ENCODE data around the gene USF3. TPM values are rescaled to one million over a fixed set of nuclear protein-coding genes. Genes with fewer than 3 reads are reported as not detected.

Gene USF3
- total and polyA plus RNA-seq, 2 experiments from 2014 or later: 10.1 to 23.5 TPM

- Mint-ChIP-seq H3K27ac (no peak overlapping the region), H3K27me3 (ENCODE audit: insufficient read depth, low read depth, poor library complexity) (peaks cover 1% of the 10 kb centered on the region), H3K4me3 (no peak overlapping the region), H3K9me3 (no peaks in the 10 kb centered on the region), H3K4me1 (peaks cover 8% of the 10 kb centered on the region), H3K36me3 (ENCODE audit: low read depth) (peaks cover 20% of the 10 kb centered on the region)
- Histone ChIP-seq H3K4me1 (ENCODE audit: insufficient read depth) (no peaks in the 10 kb centered on the region), H4K20me1 (replicated peaks; ENCODE audit: insufficient read depth) (no peaks in the 10 kb centered on the region), H3K9me2 (ENCODE audit: insufficient read depth) (no peaks in the 10 kb centered on the region), H3K79me2 (replicated peaks; ENCODE audit: insufficient read depth) (no peaks in the 10 kb centered on the region), H3K4me2 (no peak overlapping the region), H3K27ac (ENCODE audit: low read depth) (no peak overlapping the region), H3K36me3 (ENCODE audit: insufficient read depth) (no peaks in the 10 kb centered on the region; the same call in 1 of the 2 replicates), H3F3A (replicated peaks; ENCODE audit: low read depth) (no peaks in the 10 kb centered on the region), H3K4me3 (no peak overlapping the region), H3K27me3 (ENCODE audit: insufficient read depth) (no peaks in the 10 kb centered on the region), H2AFZ (no peak overlapping the region)
- TF ChIP-seq NANOG (IDR thresholded peaks at IDR 0.05; ENCODE audit: borderline replicate concordance) (no peak), ETS1 (IDR thresholded peaks at IDR 0.05) (no peak), EZH2 (IDR thresholded peaks at IDR 0.05; ENCODE audit: low read depth, unreplicated experiment) (no peak), ZNF462 (CRISPR knock-in tag; IDR thresholded peaks at IDR 0.05) (no peak), REST (IDR thresholded peaks at IDR 0.05; ENCODE audit: unreplicated experiment) (no peak), CREB1 (CRISPR knock-in tag; IDR thresholded peaks at IDR 0.05; ENCODE audit: low read depth) (no peak), ZNF114 (CRISPR knock-in tag; IDR thresholded peaks at IDR 0.05) (no peak), STAT1 (IDR thresholded peaks at IDR 0.05; ENCODE audit: unreplicated experiment) (no peak), CTCF (conservative IDR thresholded peaks at IDR 0.05; ENCODE audit: low read depth in 2 of 2) (no peak), POLR2AphosphoS5 (IDR thresholded peaks at IDR 0.05; ENCODE audit: low read depth) (no peak), ZNF331 (CRISPR knock-in tag; IDR thresholded peaks at IDR 0.05; ENCODE audit: low read depth) (no peak), EZH2phosphoT487 (IDR thresholded peaks at IDR 0.05; ENCODE audit: unreplicated experiment) (no peak), JUNB (IDR thresholded peaks at IDR 0.05; ENCODE audit: unreplicated experiment) (no peak)
- DNase-seq (ENCODE audit: low spot score): no peak
- ATAC-seq: no peak
Observed at GRCh38 chr3:113659996-113660395, 36.4 kb downstream of the USF3 start.
